HL-60 (cell line): ENCODE data around the gene CADM2.

ENCODE experiments used
- DNase-seq, 2 experiments: peaks; one replicate each; pipeline ENCODE4 v3.0.0-alpha.2; 2010 to 2020; ENCODE audit warnings: low read depth in 1 of 2, low spot score in 1 of 2
- H3K27ac ChIP-seq: fragments of 250-450 bp; sonication (Bioruptor Pico); replicated peaks from 2 replicates; pipeline ENCODE4 v1.5.1; 2020; ENCODE audit warnings: mild to moderate bottlenecking, moderate library complexity
- H3K27me3 ChIP-seq: fragments of 250-450 bp; sonication (Bioruptor Pico); 2 replicates; pipeline ENCODE4 v1.5.1; 2021; ENCODE audit warnings: mild to moderate bottlenecking, moderate library complexity; ENCODE audit not compliant: insufficient read depth, poor library complexity, severe bottlenecking
- H3K4me3 ChIP-seq: replicated peaks from 2 replicates; pipeline ENCODE4 v1.5.1; 2011; ENCODE audit warnings: mild to moderate bottlenecking, control low read depth, low read length; ENCODE audit not compliant: insufficient read depth
- GABPA ChIP-seq: IDR thresholded peaks from 2 replicates; pipeline ENCODE4 v1.6.1; 2012; ENCODE audit warnings: low read depth
- POLR2AphosphoS5 ChIP-seq: IDR thresholded peaks from 2 replicates; pipeline ENCODE4 v1.6.1; 2012; ENCODE audit warnings: low read depth
- SPI1 ChIP-seq: IDR thresholded peaks from 2 replicates; pipeline ENCODE4 v1.6.1; 2012; ENCODE audit warnings: low read depth, mild to moderate bottlenecking, borderline replicate concordance
- TF ChIP-seq, protein P1 (sequence below): IDR thresholded peaks from 2 replicates; pipeline ENCODE4 v1.6.1; 2012; ENCODE audit warnings: low read depth; ENCODE audit not compliant: insufficient replicate concordance
- TF ChIP-seq, protein P2 (sequence below): IDR thresholded peaks from one replicate; pipeline ENCODE4 v1.5.1; 2011; ENCODE audit warnings: low read length, control low read depth, inconsistent platforms; ENCODE audit not compliant: insufficient read depth

CADM2 gene

DNA sequence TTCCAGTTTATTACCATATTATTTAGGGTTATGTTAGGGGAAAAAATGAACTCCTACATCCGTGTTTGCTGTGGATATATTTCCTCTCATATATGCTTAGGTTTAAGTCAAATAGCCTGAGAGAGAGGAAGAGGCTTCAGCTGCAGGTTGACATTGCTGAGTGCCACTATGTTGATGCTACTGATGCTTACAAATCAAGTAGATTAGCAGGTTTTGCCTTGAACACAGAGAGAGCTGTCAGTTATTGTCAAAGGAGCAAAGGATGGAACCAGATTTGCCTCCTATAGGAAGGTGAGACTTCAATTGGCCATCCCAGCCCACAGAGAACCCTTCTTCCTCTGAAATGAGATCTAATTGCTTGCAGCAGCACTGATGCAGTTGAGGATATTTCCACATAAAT is 339.2 kb downstream of the CADM2 start:
- TF ChIP-seq POLR2AphosphoS5 = no peak
- TF ChIP-seq, protein P1, sequence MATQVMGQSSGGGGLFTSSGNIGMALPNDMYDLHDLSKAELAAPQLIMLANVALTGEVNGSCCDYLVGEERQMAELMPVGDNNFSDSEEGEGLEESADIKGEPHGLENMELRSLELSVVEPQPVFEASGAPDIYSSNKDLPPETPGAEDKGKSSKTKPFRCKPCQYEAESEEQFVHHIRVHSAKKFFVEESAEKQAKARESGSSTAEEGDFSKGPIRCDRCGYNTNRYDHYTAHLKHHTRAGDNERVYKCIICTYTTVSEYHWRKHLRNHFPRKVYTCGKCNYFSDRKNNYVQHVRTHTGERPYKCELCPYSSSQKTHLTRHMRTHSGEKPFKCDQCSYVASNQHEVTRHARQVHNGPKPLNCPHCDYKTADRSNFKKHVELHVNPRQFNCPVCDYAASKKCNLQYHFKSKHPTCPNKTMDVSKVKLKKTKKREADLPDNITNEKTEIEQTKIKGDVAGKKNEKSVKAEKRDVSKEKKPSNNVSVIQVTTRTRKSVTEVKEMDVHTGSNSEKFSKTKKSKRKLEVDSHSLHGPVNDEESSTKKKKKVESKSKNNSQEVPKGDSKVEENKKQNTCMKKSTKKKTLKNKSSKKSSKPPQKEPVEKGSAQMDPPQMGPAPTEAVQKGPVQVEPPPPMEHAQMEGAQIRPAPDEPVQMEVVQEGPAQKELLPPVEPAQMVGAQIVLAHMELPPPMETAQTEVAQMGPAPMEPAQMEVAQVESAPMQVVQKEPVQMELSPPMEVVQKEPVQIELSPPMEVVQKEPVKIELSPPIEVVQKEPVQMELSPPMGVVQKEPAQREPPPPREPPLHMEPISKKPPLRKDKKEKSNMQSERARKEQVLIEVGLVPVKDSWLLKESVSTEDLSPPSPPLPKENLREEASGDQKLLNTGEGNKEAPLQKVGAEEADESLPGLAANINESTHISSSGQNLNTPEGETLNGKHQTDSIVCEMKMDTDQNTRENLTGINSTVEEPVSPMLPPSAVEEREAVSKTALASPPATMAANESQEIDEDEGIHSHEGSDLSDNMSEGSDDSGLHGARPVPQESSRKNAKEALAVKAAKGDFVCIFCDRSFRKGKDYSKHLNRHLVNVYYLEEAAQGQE = no peak
- TF ChIP-seq SPI1 = no peak
- TF ChIP-seq, protein P2, sequence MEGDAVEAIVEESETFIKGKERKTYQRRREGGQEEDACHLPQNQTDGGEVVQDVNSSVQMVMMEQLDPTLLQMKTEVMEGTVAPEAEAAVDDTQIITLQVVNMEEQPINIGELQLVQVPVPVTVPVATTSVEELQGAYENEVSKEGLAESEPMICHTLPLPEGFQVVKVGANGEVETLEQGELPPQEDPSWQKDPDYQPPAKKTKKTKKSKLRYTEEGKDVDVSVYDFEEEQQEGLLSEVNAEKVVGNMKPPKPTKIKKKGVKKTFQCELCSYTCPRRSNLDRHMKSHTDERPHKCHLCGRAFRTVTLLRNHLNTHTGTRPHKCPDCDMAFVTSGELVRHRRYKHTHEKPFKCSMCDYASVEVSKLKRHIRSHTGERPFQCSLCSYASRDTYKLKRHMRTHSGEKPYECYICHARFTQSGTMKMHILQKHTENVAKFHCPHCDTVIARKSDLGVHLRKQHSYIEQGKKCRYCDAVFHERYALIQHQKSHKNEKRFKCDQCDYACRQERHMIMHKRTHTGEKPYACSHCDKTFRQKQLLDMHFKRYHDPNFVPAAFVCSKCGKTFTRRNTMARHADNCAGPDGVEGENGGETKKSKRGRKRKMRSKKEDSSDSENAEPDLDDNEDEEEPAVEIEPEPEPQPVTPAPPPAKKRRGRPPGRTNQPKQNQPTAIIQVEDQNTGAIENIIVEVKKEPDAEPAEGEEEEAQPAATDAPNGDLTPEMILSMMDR = no peak
- no peak for TF ChIP-seq GABPA
- Histone ChIP-seq H3K27ac (no peak overlapping the region), H3K27me3 (no peaks in the 10 kb centered on the region), H3K4me3 (no peak overlapping the region)
- DNase-seq = no peak

GRCh38 chr3:85303156-85303555 is 344.4 kb downstream of the CADM2 start:
- no peak for DNase-seq
- Histone ChIP-seq H3K27me3 (no peaks in the 10 kb centered on the region), H3K27ac (no peak overlapping the region), H3K4me3 (no peak overlapping the region)
- no peak for TF ChIP-seq SPI1
- no peak for TF ChIP-seq GABPA
- TF ChIP-seq, protein P2 = no peak
- TF ChIP-seq POLR2AphosphoS5 = no peak
- TF ChIP-seq, protein P1 = no peak

DNA sequence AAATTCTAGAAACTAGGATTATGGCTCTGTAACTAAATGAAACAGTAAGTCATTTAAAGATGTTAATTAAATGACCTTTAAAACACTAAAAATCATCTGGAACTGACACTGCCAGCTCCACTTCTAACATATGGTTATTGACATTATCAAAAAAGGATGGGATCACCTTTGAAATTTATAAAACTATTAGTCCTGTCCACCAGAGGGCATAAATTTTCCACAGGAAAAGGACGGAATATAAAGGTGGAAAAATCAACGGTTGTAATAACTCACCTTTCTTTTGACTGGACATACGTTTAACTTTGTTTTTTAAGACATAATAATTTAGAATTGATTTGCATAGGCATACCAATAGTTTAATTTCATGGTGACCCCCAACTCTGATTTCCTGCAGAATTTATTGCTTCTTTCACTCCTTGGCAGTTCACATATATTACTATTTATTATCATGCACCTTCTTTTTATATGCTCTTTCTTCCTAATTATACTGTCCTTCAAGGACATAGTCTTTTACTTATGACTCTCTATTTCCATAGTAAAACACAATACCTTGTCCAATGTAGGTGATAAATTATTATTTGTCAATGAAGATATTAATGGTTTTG is 345.7 kb downstream of the CADM2 start:
- Histone ChIP-seq H3K27ac (no peak overlapping the region), H3K4me3 (no peak overlapping the region), H3K27me3 (no peaks in the 10 kb centered on the region)
- DNase-seq = no peak
- no peak for TF ChIP-seq SPI1
- TF ChIP-seq, protein P2 = no peak
- no peak for TF ChIP-seq POLR2AphosphoS5
- TF ChIP-seq, protein P1 = no peak
- no peak for TF ChIP-seq GABPA
